HL-60 (cell line): ENCODE data around the gene PTPRN2.

Experiments used
- GABPA ChIP-seq: IDR thresholded peaks from 2 replicates; pipeline ENCODE4 v1.6.1; 2012; ENCODE audit warnings: low read depth
- POLR2AphosphoS5 ChIP-seq: IDR thresholded peaks from 2 replicates; pipeline ENCODE4 v1.6.1; 2012; ENCODE audit warnings: low read depth
- REST ChIP-seq: IDR thresholded peaks from 2 replicates; pipeline ENCODE4 v1.6.1; 2012; ENCODE audit warnings: low read depth; ENCODE audit not compliant: insufficient replicate concordance
- SPI1 ChIP-seq: IDR thresholded peaks from 2 replicates; pipeline ENCODE4 v1.6.1; 2012; ENCODE audit warnings: low read depth, mild to moderate bottlenecking, borderline replicate concordance
- TF ChIP-seq, protein P1 (sequence below): IDR thresholded peaks from one replicate; pipeline ENCODE4 v1.5.1; 2011; ENCODE audit warnings: low read length, control low read depth, inconsistent platforms; ENCODE audit not compliant: insufficient read depth

GRCh38 chr7:158068853-158069252 lies 518.8 kb downstream of the PTPRN2 start:
- TF ChIP-seq POLR2AphosphoS5, result no peak
- TF ChIP-seq, protein P1, sequence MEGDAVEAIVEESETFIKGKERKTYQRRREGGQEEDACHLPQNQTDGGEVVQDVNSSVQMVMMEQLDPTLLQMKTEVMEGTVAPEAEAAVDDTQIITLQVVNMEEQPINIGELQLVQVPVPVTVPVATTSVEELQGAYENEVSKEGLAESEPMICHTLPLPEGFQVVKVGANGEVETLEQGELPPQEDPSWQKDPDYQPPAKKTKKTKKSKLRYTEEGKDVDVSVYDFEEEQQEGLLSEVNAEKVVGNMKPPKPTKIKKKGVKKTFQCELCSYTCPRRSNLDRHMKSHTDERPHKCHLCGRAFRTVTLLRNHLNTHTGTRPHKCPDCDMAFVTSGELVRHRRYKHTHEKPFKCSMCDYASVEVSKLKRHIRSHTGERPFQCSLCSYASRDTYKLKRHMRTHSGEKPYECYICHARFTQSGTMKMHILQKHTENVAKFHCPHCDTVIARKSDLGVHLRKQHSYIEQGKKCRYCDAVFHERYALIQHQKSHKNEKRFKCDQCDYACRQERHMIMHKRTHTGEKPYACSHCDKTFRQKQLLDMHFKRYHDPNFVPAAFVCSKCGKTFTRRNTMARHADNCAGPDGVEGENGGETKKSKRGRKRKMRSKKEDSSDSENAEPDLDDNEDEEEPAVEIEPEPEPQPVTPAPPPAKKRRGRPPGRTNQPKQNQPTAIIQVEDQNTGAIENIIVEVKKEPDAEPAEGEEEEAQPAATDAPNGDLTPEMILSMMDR, result no peak
- no peak for TF ChIP-seq SPI1
- no peak for TF ChIP-seq REST
- no peak for TF ChIP-seq GABPA
